ENCODE results near the gene SLC17A5.
A peak's percentile ranks its signal among the peaks of the same experiment; 100 is the strongest.

SLC17A5 gene

DNA sequence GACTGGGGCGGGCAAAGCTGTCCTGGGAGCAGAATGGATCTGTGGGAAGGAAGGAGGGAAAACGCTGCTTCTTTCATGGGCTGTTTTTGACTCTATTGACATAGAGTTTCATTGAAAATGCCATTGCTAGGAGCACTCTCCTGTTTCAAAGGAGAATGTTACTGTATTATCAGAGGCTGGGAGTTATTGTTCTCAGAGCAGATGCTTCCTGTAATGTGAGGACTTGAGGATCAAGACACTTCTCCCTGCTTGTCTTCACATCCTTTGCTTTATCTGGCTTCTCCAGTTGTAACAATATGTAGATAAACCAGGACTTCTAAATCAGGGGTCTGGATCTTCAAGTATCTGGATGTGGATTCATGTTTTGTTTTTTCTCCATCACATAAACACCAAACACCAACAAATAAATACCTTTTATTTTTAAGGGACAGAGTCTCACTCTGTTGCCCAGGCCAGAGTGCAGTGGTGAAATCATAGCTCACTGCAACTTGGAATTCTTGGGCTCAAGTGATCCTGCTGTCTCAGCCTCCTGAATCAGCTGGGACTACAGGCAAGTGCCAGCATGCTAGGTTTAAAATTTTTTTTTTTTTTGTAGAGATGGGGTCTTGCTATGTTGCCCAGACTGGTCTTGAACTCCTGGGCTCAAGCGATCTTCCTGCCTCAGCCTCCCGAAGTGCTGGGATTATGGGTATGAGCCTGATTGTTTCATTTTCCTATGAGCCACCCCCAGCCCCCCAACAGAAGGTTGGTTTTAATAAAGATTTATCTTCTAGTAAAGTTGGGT, 46.1 kb upstream of the SLC17A5 start:
- no peak overlapping the region for H3K27ac ChIP-seq (ENCODE audit: low read length)
- H3K36me3 ChIP-seq (ENCODE audit: insufficient read depth, low read length): no peaks in the 10 kb centered on the region
- H3K79me2 ChIP-seq (ENCODE audit: insufficient read depth, low read length): peaks cover 5% of the 10 kb centered on the region; the same call in 1 of the 2 replicates
- no peak overlapping the region for H2AFZ ChIP-seq (ENCODE audit: low read depth, low read length)
- no peaks in the 10 kb centered on the region for H3K9me3 ChIP-seq (ENCODE audit: insufficient read depth, low read length, severe bottlenecking)
- DNase-seq (no peak), ATAC-seq (ENCODE audit: insufficient read depth, low read depth) (no peak)
- H3K4me2 ChIP-seq (ENCODE audit: insufficient read depth, low read length): no peak overlapping the region
- no peak overlapping the region for H3K9ac ChIP-seq (ENCODE audit: low read depth, low read length)
- no peaks in the 10 kb centered on the region for H4K20me1 ChIP-seq (ENCODE audit: insufficient read depth, low read length)
- peaks cover 24% of the 10 kb centered on the region for H3K27me3 ChIP-seq (ENCODE audit: insufficient read depth, low read length, poor library complexity)
- no peak for TF ChIP-seq EZH2 (IDR thresholded peaks at IDR 0.05; ENCODE audit: borderline replicate concordance, low read depth, low read length, severe bottlenecking)
- TF ChIP-seq, protein P1, sequence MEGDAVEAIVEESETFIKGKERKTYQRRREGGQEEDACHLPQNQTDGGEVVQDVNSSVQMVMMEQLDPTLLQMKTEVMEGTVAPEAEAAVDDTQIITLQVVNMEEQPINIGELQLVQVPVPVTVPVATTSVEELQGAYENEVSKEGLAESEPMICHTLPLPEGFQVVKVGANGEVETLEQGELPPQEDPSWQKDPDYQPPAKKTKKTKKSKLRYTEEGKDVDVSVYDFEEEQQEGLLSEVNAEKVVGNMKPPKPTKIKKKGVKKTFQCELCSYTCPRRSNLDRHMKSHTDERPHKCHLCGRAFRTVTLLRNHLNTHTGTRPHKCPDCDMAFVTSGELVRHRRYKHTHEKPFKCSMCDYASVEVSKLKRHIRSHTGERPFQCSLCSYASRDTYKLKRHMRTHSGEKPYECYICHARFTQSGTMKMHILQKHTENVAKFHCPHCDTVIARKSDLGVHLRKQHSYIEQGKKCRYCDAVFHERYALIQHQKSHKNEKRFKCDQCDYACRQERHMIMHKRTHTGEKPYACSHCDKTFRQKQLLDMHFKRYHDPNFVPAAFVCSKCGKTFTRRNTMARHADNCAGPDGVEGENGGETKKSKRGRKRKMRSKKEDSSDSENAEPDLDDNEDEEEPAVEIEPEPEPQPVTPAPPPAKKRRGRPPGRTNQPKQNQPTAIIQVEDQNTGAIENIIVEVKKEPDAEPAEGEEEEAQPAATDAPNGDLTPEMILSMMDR (IDR thresholded peaks at IDR 0.05; ENCODE audit: borderline replicate concordance, extremely low read depth, low read length, poor library complexity, severe bottlenecking): no peak
- peaks cover 27% of the 10 kb centered on the region for H3K4me1 ChIP-seq (ENCODE audit: insufficient read depth, low read length)
- H3K4me3 ChIP-seq (ENCODE audit: low read depth in 1 of 2, low read length in 2 of 2): no peak overlapping the region

DNA sequence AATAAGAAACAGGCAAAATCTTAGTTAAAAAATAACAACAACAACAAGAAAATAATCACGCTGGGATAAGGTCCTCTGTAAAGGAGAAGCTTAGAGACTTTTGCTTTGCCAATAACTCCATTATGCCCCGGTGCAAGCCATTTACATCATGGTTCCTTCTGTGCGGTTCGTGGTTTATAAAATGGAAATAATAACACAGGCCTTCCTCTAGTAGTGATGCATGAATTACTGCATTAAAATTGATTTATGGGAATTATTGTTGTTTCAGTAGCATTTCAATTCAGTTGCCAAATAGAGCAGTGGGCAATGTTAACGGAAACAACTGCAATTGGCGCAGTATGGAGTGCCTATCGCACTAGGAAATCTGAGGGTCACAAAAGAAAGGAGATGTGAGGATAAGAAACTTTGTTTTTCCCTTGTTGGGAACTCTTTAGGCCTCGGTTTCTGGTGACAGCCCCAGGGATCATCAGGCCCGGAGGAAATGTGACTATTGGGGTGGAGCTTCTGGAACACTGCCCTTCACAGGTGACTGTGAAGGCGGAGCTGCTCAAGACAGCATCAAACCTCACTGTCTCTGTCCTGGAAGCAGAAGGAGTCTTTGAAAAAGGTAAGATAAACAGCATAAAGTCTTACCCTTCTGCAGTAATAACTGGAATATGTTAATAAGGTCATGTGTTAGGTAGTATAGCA, 43.3 kb upstream of the SLC17A5 start:
- H3K79me2 ChIP-seq (ENCODE audit: insufficient read depth, low read length): peaks cover 5% of the 10 kb centered on the region; the same call in 1 of the 2 replicates
- no peaks in the 10 kb centered on the region for H3K36me3 ChIP-seq (ENCODE audit: insufficient read depth, low read length)
- peaks cover 27% of the 10 kb centered on the region for H3K4me1 ChIP-seq (ENCODE audit: insufficient read depth, low read length)
- DNase-seq (no peak), ATAC-seq (ENCODE audit: insufficient read depth, low read depth) (no peak)
- H3K9me3 ChIP-seq (ENCODE audit: insufficient read depth, low read length, severe bottlenecking): no peaks in the 10 kb centered on the region
- H2AFZ ChIP-seq (ENCODE audit: low read depth, low read length): peak overlapping the region; percentile 87; the same call in 1 of the 2 replicates
- H3K4me2 ChIP-seq (ENCODE audit: insufficient read depth, low read length): peak overlapping the region; percentile 77
- H3K9ac ChIP-seq (ENCODE audit: low read depth, low read length): peak overlapping the region; percentile 65
- no peak for TF ChIP-seq EZH2 (IDR thresholded peaks at IDR 0.05; ENCODE audit: borderline replicate concordance, low read depth, low read length, severe bottlenecking)
- TF ChIP-seq, protein P1 (IDR thresholded peaks at IDR 0.05; ENCODE audit: borderline replicate concordance, extremely low read depth, low read length, poor library complexity, severe bottlenecking): no peak
- peak overlapping the region; percentile 41 to 65; a peak in 3 of 4 replicates for H3K4me3 ChIP-seq (ENCODE audit: low read depth in 1 of 2, low read length in 2 of 2)
- peaks cover 28% of the 10 kb centered on the region for H3K27me3 ChIP-seq (ENCODE audit: insufficient read depth, low read length, poor library complexity)
- peak overlapping the region; percentile 78; the same call in 1 of the 2 replicates for H3K27ac ChIP-seq (ENCODE audit: low read length)
- H4K20me1 ChIP-seq (ENCODE audit: insufficient read depth, low read length): no peaks in the 10 kb centered on the region

DNA sequence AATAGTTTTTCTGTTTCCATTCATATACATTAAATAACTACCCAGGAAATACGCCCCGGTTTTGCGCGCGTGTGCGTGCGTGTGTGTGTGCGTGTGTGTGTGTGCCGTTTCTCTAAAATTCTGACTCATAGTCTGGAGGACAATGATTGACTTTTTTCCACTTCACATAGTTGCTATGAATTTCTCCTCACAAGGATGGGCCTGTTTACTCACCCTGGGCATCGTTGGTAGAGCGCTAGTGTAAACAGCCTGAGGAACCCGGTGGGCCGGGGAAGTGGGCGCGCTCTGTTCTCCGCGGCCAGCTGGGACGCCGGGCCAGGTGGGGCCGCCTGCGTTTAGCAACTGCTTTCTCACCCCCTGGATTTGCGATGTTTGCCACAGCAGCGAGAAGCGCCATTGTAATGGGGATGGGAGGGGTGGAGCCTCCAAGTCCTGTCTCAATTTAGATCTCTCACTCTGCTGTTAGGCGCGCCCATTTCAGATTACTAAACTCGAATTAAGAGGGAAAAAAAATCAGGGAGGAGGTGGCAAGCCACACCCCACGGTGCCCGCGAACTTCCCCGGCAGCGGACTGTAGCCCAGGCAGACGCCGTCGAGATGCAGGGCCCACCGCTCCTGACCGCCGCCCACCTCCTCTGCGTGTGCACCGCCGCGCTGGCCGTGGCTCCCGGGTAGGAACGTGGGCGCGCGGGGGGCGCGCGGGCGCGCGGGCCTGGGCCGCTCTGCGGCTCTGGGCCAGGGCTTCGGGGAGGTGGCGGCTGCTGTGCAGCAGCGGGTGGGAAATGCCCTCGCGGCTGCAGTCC, 42.0 kb upstream of the SLC17A5 start, which contains the start of gene CD109:
TSS of gene CD109 (plus strand) at position 585 of the 803 bp plus-strand sequence. CDS start at position 598, 13 bp downstream.
- Histone ChIP-seq H3K9ac (ENCODE audit: low read depth, low read length) (peak within 1 kb of the TSS; percentile 65), H3K79me2 (ENCODE audit: insufficient read depth, low read length) (peaks cover 5% of the 10 kb centered on the region; the same call in 1 of the 2 replicates), H4K20me1 (ENCODE audit: insufficient read depth, low read length) (no peaks in the 10 kb centered on the region), H3K9me3 (ENCODE audit: insufficient read depth, low read length, severe bottlenecking) (no peaks in the 10 kb centered on the region), H3K27ac (ENCODE audit: low read length) (peak within 1 kb of the TSS; percentile 78), H3K4me1 (ENCODE audit: insufficient read depth, low read length) (peaks cover 27% of the 10 kb centered on the region), H3K4me3 (ENCODE audit: low read depth in 1 of 2, low read length in 2 of 2) (peak within 1 kb of the TSS; percentile 41 to 65; a peak in 3 of 4 replicates), H2AFZ (ENCODE audit: low read depth, low read length) (peak within 1 kb of the TSS; percentile 87), H3K4me2 (ENCODE audit: insufficient read depth, low read length) (peak within 1 kb of the TSS; percentile 77), H3K27me3 (ENCODE audit: insufficient read depth, low read length, poor library complexity) (peaks cover 28% of the 10 kb centered on the region), H3K36me3 (ENCODE audit: insufficient read depth, low read length) (no peaks in the 10 kb centered on the region)
- TF ChIP-seq, protein P1 (IDR thresholded peaks at IDR 0.05; ENCODE audit: borderline replicate concordance, extremely low read depth, low read length, poor library complexity, severe bottlenecking): no peak
- TF ChIP-seq EZH2 (IDR thresholded peaks at IDR 0.05; ENCODE audit: borderline replicate concordance, low read depth, low read length, severe bottlenecking): no peak
- DNase-seq (peak; percentile 72), ATAC-seq (ENCODE audit: insufficient read depth, low read depth) (peak; percentile 82)
